22Rv1 (cell line): Measurements from ENCODE around the gene SEZ6L.

Experiments
- CTCF ChIP-seq: fragments of 450-650 bp; IDR thresholded peaks from 2 replicates; pipeline ENCODE4 v1.5.1; 2017; ENCODE audit warnings: mild to moderate bottlenecking
- ZFX ChIP-seq: fragments of 450-650 bp; IDR thresholded peaks from 2 replicates; pipeline ENCODE4 v1.6.1; 2017; ENCODE audit warnings: antibody characterized with exemption, borderline replicate concordance

DNA sequence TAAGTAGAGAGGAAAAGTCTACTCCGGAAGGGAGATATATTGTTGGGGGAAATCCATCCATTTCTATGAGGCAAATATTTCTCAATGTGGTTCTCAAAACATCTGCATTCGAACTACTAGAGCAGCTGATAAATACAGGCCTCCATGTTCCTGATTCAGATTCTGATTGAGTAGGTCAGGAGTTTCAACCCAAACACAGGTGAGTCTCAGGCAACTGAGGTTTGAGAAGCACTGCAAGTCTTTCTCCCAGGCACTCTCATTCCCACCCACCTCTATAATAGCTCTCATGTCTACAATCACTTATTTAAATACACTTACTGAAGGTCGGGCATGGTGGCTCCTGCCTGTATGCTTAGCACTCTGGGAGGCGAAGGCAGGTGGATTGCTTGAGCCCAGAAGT lies 245.1 kb downstream of the SEZ6L start:
- TF ChIP-seq CTCF = no peak
- TF ChIP-seq ZFX = no peak
